ENCODE results near the gene RIPOR2. TPM values are rescaled to one million over a fixed set of nuclear protein-coding genes. Genes with fewer than 3 reads are reported as not detected.
A peak's percentile ranks its signal among the peaks of the same experiment; 100 is the strongest.

The RIPOR2 gene
- total RNA-seq, 1 experiment from 2014 or later, result 5.0 TPM

DNA sequence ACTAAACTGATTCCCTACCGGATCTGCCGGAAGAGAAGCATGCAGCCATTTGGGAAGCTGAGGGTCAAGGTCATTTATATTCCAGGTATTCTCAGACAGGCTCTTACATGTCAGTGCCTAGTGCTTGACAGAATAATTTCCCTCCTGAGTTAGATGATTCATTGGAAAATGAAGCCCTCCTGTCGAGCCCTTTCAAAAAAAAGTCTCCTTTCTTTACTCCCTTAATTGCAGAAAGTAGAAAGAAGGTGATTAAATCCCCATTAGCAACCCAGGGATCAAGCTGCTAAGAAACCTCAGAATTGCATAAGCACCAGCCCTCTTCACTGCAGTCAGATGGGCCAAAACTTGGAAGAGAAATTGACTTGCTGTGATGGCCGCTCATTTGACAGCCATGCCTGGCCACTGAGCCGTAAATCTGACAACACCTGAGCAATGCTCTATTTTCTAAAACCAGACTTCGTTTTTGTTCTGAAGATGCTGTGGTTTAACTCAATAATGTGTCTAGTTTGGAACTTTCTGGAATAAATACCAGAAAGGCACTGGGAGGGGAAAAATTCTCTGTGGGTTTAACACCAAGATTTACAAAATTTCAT is 76.1 kb downstream of the RIPOR2 start:
- Histone ChIP-seq H3K79me1 (ENCODE audit: insufficient read depth, low read depth, low read length, poor library complexity, severe bottlenecking) (no peaks in the 10 kb centered on the region), H3K4me2 (ENCODE audit: insufficient read depth, insufficient read length, low read length) (no peak overlapping the region), H3K27me3 (ENCODE audit: insufficient read depth, low read length) (no peaks in the 10 kb centered on the region), H3K79me2 (ENCODE audit: insufficient read depth, low read length) (no peaks in the 10 kb centered on the region), H3K9ac (ENCODE audit: extremely low read depth, insufficient read length, low read length) (no peak overlapping the region), H3K9me3 (ENCODE audit: control insufficient read depth, low read depth, low read length) (no peaks in the 10 kb centered on the region), H3K18ac (ENCODE audit: insufficient read length, low read depth, low read length) (no peak overlapping the region), H3K23me2 (ENCODE audit: insufficient read length, low read depth, low read length, poor library complexity, severe bottlenecking) (no peaks in the 10 kb centered on the region), H3K27ac (ENCODE audit: insufficient read length, low read depth, low read length) (no peak overlapping the region), H2BK20ac (ENCODE audit: low read depth, low read length, poor library complexity, severe bottlenecking) (no peak overlapping the region), H4K20me1 (ENCODE audit: control insufficient read depth, insufficient read depth, insufficient read length) (no peaks in the 10 kb centered on the region), H3K14ac (ENCODE audit: insufficient read depth, low read length) (no peak overlapping the region), H2BK15ac (ENCODE audit: low read depth, low read length) (no peak overlapping the region), H3K56ac (ENCODE audit: insufficient read length, low read depth, low read length) (no peak overlapping the region), H2AFZ (ENCODE audit: low read length) (no peak overlapping the region), H4K5ac (ENCODE audit: insufficient read length, low read depth, low read length) (no peak overlapping the region), H3T11ph (ENCODE audit: low read length) (no peak overlapping the region), H3K23ac (ENCODE audit: insufficient read length, low read depth, low read length) (no peak overlapping the region), H2BK120ac (ENCODE audit: low read depth, low read length, poor library complexity, severe bottlenecking) (no peak overlapping the region), H2BK5ac (ENCODE audit: insufficient read length, low read length) (no peak overlapping the region), H3K4ac (ENCODE audit: low read depth, low read length) (no peak overlapping the region), H4K91ac (ENCODE audit: insufficient read length, low read depth, low read length) (no peak overlapping the region), H2BK12ac (ENCODE audit: insufficient read length, low read depth, low read length) (no peak overlapping the region), H2AK5ac (ENCODE audit: insufficient read length, low read length) (no peak overlapping the region), H4K8ac (replicated peaks; ENCODE audit: insufficient read length, low read depth, low read length) (no peak overlapping the region), H3K4me1 (ENCODE audit: insufficient read depth, low read length) (no peaks in the 10 kb centered on the region)
- Mint-ChIP-seq H3K4me3 (no peak overlapping the region), H3K36me3 (ENCODE audit: insufficient read depth in 1 of 3, low read depth in 3 of 3) (peaks cover 14 to 23% (median 16%) of the 10 kb centered on the region in 3 experiments; a peak in 5 of 7 replicates), H3K9me3 (no peaks in the 10 kb centered on the region), H3K4me1 (peaks cover 17 to 29% of the 10 kb centered on the region in 2 experiments), H3K27ac (peak overlapping the region in 2 of 3 experiments; percentile 80 to 87; a peak in 4 of 7 replicates), H3K27me3 (ENCODE audit: low read depth) (no peaks in the 10 kb centered on the region)
- TF ChIP-seq, protein P1, sequence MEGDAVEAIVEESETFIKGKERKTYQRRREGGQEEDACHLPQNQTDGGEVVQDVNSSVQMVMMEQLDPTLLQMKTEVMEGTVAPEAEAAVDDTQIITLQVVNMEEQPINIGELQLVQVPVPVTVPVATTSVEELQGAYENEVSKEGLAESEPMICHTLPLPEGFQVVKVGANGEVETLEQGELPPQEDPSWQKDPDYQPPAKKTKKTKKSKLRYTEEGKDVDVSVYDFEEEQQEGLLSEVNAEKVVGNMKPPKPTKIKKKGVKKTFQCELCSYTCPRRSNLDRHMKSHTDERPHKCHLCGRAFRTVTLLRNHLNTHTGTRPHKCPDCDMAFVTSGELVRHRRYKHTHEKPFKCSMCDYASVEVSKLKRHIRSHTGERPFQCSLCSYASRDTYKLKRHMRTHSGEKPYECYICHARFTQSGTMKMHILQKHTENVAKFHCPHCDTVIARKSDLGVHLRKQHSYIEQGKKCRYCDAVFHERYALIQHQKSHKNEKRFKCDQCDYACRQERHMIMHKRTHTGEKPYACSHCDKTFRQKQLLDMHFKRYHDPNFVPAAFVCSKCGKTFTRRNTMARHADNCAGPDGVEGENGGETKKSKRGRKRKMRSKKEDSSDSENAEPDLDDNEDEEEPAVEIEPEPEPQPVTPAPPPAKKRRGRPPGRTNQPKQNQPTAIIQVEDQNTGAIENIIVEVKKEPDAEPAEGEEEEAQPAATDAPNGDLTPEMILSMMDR (conservative IDR thresholded peaks at IDR 0.05), result no peak
- no CpG with 5 or more reads among the region's 6 CpGs for WGBS (ENCODE audit: extremely low coverage, insufficient read length, low lambda C conversion rate)
- no peak for DNase-seq

Measured in H9 (cell line).